Lung (tissue), 12 donors: Measurements from ENCODE around the gene GRPEL1. TPM values are rescaled to one million over a fixed set of nuclear protein-coding genes. Genes with fewer than 3 reads are reported as not detected.
A peak's percentile ranks its signal among the peaks of the same experiment; 100 is the strongest.

ENCODE experiments used
- ATAC-seq: fragments of 200-7000 bp; cut with Tn5 transposase; one replicate; pipeline ENCODE4 v1.9.1; 2020; ENCODE audit warnings: moderate number of reproducible peaks; ENCODE audit not compliant: insufficient read depth, low FRiP score
- DNase-seq, 3 donors: peaks; one replicate each; pipeline ENCODE4 v3.0.0-alpha.2; 2013 to 2017
- H3K27ac ChIP-seq, 2 donors: one replicate each; pipeline ENCODE4 v1.5.1; 2013; ENCODE audit warnings: mild to moderate bottlenecking in 2 of 2, moderate library complexity in 2 of 2, control low read depth in 1 of 2, inconsistent platforms in 1 of 2, low read depth in 1 of 2, low read length in 1 of 2
- H3K27me3 ChIP-seq, 3 donors: one replicate each; pipeline ENCODE4 v1.5.1; 2013; ENCODE audit warnings: low read length in 2 of 3; ENCODE audit not compliant: control insufficient read depth in 3 of 3, insufficient read depth in 3 of 3
- H3K36me3 ChIP-seq, 4 donors: one replicate each; pipeline ENCODE4 v1.5.1; 2013; ENCODE audit warnings: low read length in 4 of 4, mild to moderate bottlenecking in 1 of 4, moderate library complexity in 1 of 4; ENCODE audit not compliant: control insufficient read depth in 4 of 4, insufficient read depth in 4 of 4
- H3K4me1 ChIP-seq, 5 donors: one replicate each; pipeline ENCODE4 v1.5.1; 2013; ENCODE audit warnings: low read length in 5 of 5, mild to moderate bottlenecking in 2 of 5, moderate library complexity in 1 of 5; ENCODE audit not compliant: control insufficient read depth in 5 of 5, insufficient read depth in 5 of 5
- H3K4me3 ChIP-seq: one replicate; pipeline ENCODE4 v1.5.1; 2013; ENCODE audit warnings: mild to moderate bottlenecking, control low read depth, moderate library complexity
- H3K9ac ChIP-seq, 2 donors: one replicate each; pipeline ENCODE4 v1.5.1; 2013; ENCODE audit warnings: low read length in 2 of 2, control low read depth in 1 of 2; ENCODE audit not compliant: insufficient read depth in 1 of 2
- H3K9me3 ChIP-seq, 4 donors: one replicate each; pipeline ENCODE4 v1.5.1; 2013; ENCODE audit warnings: low read length in 3 of 4, mild to moderate bottlenecking in 1 of 4, moderate library complexity in 1 of 4; ENCODE audit not compliant: control insufficient read depth in 4 of 4, insufficient read depth in 3 of 4
- CTCF ChIP-seq: IDR thresholded peaks from 2 replicates; pipeline ENCODE4 v1.5.1; 2012; ENCODE audit warnings: mild to moderate bottlenecking; ENCODE audit errors: control extremely low read depth, extremely low read depth
- WGBS, 2 donors: extraction: QIAGEN DNeasy Blood & Tissue Kit; methylation state at CpG; one replicate each; pipeline ENCODE4 v1.1.7; 2013; 5-methylcytosine and 5-hydroxymethylcytosine counted together
- polyA plus RNA-seq, 2 donors: library from polyadenylated mRNA; stranded (reverse); fragments of 200-250 nt; gene quantifications; one replicate each; pipeline ENCODE4 v1.2.1, GENCODE V29; 2013
- total RNA-seq, 2 donors: library from RNA; depleted of rRNA in 1 of 2; stranded (reverse); fragments of >200 nt in 1 of 2; gene quantifications; one replicate each; pipeline ENCODE4 v1.2.1, GENCODE V29; 2014 to 2021
- donor health status: control.
- donor health status: control.
- donor health status: Bipolar disorder and iron deficiency.
- donor health status: healthy.
- donor health status: DM: yes; HTN: yes; CAD: no.

Gene GRPEL1
- total and polyA plus RNA-seq, 4 donors: 13.9 to 39.1 (median 29.3) TPM

GRCh38 chr4:7094916-7095315 is 27.1 kb upstream of the GRPEL1 start:
- Histone ChIP-seq H3K4me1 (peaks cover 0 to 4% (median 0%) of the 10 kb centered on the region in 5 donors), H3K9ac (no peak overlapping the region), H3K4me3 (no peak overlapping the region), H3K9me3 (no peaks in the 10 kb centered on the region), H3K27ac (no peak overlapping the region), H3K27me3 (no peaks in the 10 kb centered on the region), H3K36me3 (no peaks in the 10 kb centered on the region)
- ATAC-seq (no peak), DNase-seq (peak in 2 of 3 donors; percentile 37 to 55)
- WGBS, 2 donors: 82 to 90% methylated on average over 10 of the region's 10 CpGs
- TF ChIP-seq CTCF: no peak

GRCh38 chr4:7092026-7092425 is 24.2 kb upstream of the GRPEL1 start:
- TF ChIP-seq CTCF: no peak
- Histone ChIP-seq H3K9me3 (peaks cover 0 to under 1% (median 0%) of the 10 kb centered on the region in 4 donors), H3K27me3 (no peaks in the 10 kb centered on the region), H3K4me3 (no peak overlapping the region), H3K4me1 (peaks cover 0 to 17% (median 3%) of the 10 kb centered on the region in 5 donors), H3K27ac (no peak overlapping the region), H3K9ac (no peak overlapping the region), H3K36me3 (no peaks in the 10 kb centered on the region)
- no peak for ATAC-seq
- WGBS, 2 donors: 42 to 44% methylated on average over 3 of the region's 3 CpGs
- no peak for DNase-seq

- no peak overlapping the region for H3K27ac ChIP-seq
- H3K27me3 ChIP-seq: no peaks in the 10 kb centered on the region
- no peak for TF ChIP-seq CTCF
- no peak overlapping the region for H3K4me3 ChIP-seq
- no peaks in the 10 kb centered on the region for H3K36me3 ChIP-seq
- H3K9ac ChIP-seq: no peak overlapping the region
- H3K4me1 ChIP-seq: peaks cover 0 to 17% (median 3%) of the 10 kb centered on the region in 5 donors
- DNase-seq (peak; percentile 34 to 52 (median 51)), ATAC-seq (no peak)
- peaks cover 0 to 2% (median 0%) of the 10 kb centered on the region in 4 donors for H3K9me3 ChIP-seq
- WGBS, 2 donors: 59 to 69% methylated on average over 5 of the region's 5 CpGs
These were observed 21.5 kb upstream of the GRPEL1 start for GRCh38 chr4:7089213-7089986.
